Stimulated activated naive CD8-positive, alpha-beta T cell treated with anti-CD3 and anti-CD28 coated beads, Interleukin-15, amount 100 ng/mL, for 72 hours (primary cell): Measurements from ENCODE around the gene GDPD4.

ENCODE experiments used
- ATAC-seq: fragments of 150-1000 bp; cut with Tn5 transposase; 2 replicates; pipeline ENCODE4 v1.10.0; 2021; ENCODE audit warnings: mild to moderate bottlenecking, moderate library complexity
- DNase-seq, 2 donors: peaks; one replicate each; pipeline ENCODE4 v3.0.0; 2021 to 2022
- H3K27ac Mint-ChIP-seq, 2 donors: one replicate each; pipeline ENCODE4 v1.8.0; 2022; ENCODE audit warnings: mild to moderate bottlenecking in 2 of 2, mixed read lengths in 2 of 2, moderate library complexity in 2 of 2
- H3K27me3 Mint-ChIP-seq: one replicate; pipeline ENCODE4 v1.8.0; 2022; ENCODE audit warnings: mixed read lengths
- H3K4me1 Mint-ChIP-seq: one replicate; pipeline ENCODE4 v1.8.0; 2022; ENCODE audit warnings: mild to moderate bottlenecking, mixed read lengths
- H3K4me3 Mint-ChIP-seq, 2 donors: one replicate each; pipeline ENCODE4 v1.8.0; 2022; ENCODE audit warnings: mild to moderate bottlenecking in 2 of 2, mixed read lengths in 2 of 2, moderate library complexity in 1 of 2
- H3K9me3 Mint-ChIP-seq, 2 donors: one replicate each; pipeline ENCODE4 v1.8.0; 2022; ENCODE audit warnings: mixed read lengths in 2 of 2

Gene GDPD4

DNA sequence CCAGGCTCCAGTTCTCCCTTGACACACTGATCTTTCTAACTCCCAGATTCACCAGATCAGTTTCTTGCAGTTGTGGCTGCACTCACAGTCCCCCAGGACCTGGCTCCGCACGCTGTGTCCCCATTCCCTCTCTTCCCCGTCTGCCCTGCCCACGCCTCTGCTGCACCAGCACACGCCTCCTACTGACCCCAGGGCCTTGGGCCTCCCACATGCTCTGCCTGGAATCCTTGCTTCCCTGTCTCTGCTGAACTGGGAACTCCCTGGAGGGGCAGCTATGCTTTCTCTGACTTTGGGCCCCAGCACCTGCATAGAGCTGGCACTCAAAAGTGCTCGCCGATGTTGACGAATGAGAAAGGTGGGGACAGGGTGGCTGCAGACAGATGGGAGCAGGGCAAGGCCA is 104.5 kb downstream of the GDPD4 start:
- Mint-ChIP-seq H3K4me3 (no peak overlapping the region), H3K4me1 (peaks cover 6% of the 10 kb centered on the region), H3K9me3 (no peaks in the 10 kb centered on the region), H3K27me3 (no peaks in the 10 kb centered on the region), H3K27ac (peak overlapping the region in 1 of 2 donors; percentile 4)
- no peak for ATAC-seq
- DNase-seq, result no peak

DNA sequence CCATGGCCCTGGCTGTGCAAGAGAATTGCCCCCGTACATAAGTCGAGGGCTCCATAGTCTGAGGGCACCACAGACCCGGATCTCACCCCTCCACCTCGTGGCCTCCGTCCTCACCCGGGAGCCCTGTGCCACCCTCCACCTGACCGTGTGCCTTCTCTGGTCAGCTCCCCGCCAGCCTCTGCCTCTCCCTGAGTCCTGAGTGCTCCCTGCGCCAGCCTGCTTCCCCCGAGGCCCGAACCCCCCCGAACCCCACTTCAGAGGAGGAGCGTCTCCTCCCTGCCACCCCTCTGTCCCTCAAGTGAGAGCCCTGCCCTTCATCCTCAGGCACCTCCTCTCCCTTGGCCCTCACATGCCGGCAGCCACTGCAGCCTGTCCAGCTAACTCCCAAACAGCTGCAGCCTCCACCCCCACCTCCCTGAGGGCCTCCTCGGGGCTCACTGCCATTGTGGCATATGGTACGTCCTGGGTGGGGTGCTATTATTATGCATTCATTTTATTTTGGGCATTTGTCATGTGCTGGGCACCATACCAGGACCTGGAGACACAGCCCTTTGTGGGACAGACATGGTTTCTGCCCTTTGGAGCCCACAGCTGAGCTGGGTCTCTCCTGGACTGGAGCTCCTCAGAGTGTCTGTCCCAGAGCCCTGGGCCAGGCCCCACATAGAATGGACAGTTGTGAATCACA is 106.3 kb downstream of the GDPD4 start:
- Mint-ChIP-seq H3K27ac (no peak overlapping the region), H3K9me3 (no peaks in the 10 kb centered on the region)
- no peak for ATAC-seq

DNA sequence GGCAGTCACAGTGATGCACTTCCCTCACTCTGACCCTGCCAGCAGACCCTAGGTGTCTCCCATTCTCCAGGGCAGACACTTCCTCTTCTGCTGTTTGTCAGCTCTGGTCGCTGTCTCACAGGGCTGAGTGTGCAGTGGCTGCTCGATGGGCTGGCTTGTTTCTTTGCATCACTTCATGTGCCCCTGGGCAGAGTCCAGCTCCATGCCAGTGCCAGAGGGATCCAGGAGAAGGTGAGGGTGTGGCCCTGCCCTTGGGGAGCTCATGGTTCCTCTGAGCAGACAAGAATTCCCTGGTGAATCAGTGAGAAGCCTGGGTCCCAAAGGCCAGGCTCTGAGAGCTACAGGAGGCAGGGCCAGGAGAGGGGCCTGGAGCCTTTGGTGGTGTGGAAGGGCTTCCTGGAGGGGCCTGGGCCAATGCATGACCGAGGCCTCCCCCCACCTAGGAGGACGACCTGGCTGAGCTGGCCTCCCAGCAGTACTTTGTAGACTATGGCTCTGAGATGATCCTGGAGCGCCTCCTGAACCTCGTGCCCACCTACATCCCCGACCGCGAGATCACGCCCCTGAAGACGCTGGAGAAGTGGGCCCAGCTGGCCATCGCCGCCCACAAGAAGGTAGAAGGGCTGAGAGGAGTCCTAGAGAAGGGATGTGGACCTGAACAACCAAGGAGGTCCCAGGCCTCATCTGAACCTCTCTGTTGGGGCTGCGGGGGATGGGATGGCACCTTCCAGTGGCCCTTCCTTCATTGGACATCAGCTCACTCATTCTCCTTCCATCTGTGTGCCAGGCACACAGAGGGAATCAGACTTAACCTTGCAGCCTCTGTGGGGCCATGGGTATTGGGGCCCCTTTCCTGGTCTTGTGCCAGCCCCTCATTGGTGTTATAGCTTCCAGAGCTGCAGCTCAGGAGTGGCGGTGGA is 107.3 kb downstream of the GDPD4 start:
- Mint-ChIP-seq H3K27me3 (no peaks in the 10 kb centered on the region), H3K4me3 (no peak overlapping the region), H3K27ac (no peak overlapping the region), H3K4me1 (peaks cover 6% of the 10 kb centered on the region), H3K9me3 (no peaks in the 10 kb centered on the region)
- DNase-seq, result no peak
- ATAC-seq, result no peak

More for the DNA sequence above, 106.3 kb downstream of the GDPD4 start:
- DNase-seq, result no peak
- Mint-ChIP-seq H3K27me3 (no peaks in the 10 kb centered on the region), H3K4me3 (no peak overlapping the region), H3K4me1 (peaks cover 6% of the 10 kb centered on the region)

DNA sequence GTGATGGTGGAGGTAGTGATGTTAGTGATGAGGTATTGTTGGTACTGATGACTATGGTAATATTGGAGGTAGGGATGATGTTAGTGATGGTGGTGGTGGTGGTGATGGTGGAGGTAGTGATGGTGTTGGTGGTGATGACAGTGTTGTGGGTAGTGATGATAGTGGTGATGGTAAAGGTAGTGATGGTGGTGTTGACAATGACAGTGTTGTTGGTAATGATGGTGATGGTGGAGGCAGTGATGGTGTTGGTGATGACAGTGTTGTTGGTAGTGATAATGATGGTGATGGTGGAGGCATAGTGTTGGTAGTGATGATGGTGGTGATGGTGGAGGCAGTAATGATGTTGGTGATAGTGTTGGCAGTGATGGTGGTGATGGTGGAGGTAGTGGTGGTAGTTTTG is 108.3 kb downstream of the GDPD4 start:
- Mint-ChIP-seq H3K9me3 (no peaks in the 10 kb centered on the region), H3K4me3 (no peak overlapping the region), H3K4me1 (no peaks in the 10 kb centered on the region), H3K27ac (no peak overlapping the region), H3K27me3 (no peaks in the 10 kb centered on the region)
- ATAC-seq (no peak), DNase-seq (no peak)

DNA sequence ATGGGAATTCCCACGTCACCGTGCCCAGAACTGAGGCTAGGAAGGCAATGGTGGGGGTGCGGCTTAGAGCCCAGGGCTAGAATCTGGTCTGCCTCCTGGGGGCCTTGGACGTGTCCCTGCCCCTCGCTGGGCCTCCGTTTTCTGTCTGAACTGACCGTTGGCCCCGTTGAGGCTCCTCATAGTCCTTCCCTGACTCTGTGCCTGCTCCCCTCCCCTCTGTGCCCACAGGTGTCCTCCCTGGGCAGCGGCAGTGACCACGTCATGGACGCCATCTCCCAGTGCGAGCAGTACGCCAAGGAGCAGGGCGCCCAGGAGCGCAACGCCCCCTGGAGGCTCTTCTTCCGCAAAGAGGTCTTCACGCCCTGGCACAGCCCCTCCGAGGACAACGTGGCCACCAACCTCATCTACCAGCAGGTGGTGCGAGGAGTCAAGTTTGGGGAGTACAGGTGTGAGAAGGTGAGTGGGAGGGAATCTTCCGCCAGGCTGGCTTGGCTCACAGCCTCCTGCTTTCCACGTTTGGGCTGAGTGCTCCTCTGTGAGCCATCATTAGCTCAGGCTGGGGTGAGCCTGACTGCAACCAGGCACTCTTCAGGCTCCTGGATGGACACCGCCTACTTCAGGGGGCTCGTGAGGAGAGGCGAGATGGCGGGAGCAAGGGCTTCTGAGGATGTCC is 109.5 kb downstream of the GDPD4 start:
- DNase-seq, result peak; percentile 67 to 82
- Mint-ChIP-seq H3K4me1 (no peaks in the 10 kb centered on the region), H3K4me3 (peak overlapping the region; percentile 34 to 44), H3K27ac (peak overlapping the region in 1 of 2 donors; percentile 50), H3K27me3 (no peaks in the 10 kb centered on the region), H3K9me3 (no peaks in the 10 kb centered on the region)
- peak; percentile 85 for ATAC-seq

DNA sequence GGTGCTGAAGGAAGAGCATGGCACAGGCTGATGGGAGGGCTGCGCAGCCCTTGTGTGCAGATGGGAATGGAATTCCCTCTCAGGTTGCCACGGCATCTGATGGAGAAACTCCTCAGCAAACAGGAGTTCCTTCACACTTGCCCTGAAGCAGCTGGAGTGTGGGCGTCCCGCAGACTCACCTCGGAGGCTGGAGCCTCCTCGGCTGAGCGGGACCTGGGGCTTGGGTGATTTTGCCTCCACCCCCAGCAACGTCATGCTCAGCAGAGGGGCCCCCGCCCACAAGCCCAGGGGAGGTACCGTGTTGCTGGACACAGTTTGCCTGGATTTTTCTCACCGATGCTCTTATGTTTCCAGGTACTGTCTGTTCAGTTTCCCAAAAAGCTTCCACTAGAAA is 110.1 kb downstream of the GDPD4 start:
- no peaks in the 10 kb centered on the region for H3K4me1 Mint-ChIP-seq
- peak; percentile 2 for ATAC-seq
- H3K27ac Mint-ChIP-seq, result no peak overlapping the region

DNA sequence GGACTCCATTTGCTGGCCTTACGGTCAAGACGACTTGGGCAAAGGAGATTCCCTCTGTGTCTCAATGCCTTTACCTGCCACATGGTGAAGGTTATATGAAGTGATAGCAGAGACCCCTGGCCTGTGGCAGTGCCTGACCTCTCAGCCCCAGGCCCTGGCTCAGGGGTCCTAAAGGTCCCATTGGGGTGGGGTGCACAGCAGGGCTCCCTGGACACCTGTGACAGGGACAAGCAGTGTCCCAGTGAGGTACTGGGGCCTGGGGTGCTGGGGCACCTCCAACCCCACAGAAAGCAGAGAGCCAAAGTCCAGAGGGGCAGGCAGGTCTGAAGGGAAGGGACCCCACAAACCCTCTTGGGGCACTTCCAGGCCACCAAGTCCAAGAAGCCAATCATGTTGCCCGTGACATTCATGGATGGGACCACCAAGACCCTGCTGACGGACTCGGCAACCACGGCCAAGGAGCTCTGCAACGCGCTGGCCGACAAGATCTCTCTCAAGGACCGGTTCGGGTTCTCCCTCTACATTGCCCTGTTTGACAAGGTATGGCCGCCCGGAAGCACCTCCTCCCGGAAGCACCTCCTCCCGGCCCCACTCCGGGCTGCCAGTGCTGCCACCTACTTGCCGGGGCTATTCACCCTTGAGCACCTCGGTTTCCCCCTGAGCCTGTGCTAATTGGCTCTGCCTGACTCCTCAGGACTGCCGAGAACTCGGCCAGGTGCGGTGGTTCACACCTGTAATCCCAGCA is 111.0 kb downstream of the GDPD4 start:
- no peak overlapping the region for H3K4me3 Mint-ChIP-seq
- no peaks in the 10 kb centered on the region for H3K4me1 Mint-ChIP-seq
- H3K9me3 Mint-ChIP-seq, result no peaks in the 10 kb centered on the region
- no peaks in the 10 kb centered on the region for H3K27me3 Mint-ChIP-seq
- ATAC-seq, result no peak
- no peak overlapping the region for H3K27ac Mint-ChIP-seq
- DNase-seq, result no peak

More for the DNA sequence above, 110.1 kb downstream of the GDPD4 start:
- Mint-ChIP-seq H3K4me3 (no peak overlapping the region), H3K27me3 (no peaks in the 10 kb centered on the region), H3K9me3 (no peaks in the 10 kb centered on the region)
- DNase-seq, result no peak

DNA sequence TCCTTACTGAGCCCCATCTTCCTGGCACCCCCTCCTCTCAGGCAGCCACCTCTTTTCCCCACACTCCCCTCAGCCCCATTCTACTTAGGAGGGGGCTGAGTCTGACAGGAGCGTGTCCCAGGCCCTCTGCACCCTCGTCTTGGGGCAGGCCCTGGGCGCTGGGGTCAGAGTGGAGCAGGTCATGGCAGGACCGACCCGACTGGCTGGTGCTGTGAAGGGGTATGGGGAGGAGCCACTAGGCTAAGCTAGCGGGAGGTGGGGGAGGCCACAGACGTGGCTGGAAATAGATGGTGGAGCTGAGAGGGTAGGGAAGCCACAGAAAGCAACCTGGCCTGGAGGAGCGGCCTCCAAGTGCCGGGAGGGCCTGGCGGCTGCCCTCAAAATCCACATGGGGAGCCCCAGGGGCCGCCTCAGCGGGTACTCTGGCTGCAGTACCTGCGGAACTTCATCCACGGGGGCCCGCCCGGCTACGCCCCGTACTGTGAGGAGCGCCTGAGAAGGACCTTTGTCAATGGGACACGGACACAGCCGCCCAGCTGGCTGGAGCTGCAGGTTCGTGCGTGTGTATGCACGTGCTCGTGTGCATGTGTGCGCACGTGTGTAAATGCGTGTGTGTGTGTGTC is 111.8 kb downstream of the GDPD4 start:
- Mint-ChIP-seq H3K4me1 (no peaks in the 10 kb centered on the region), H3K27ac (no peak overlapping the region), H3K27me3 (no peaks in the 10 kb centered on the region), H3K4me3 (no peak overlapping the region), H3K9me3 (no peaks in the 10 kb centered on the region)
- ATAC-seq (peak; percentile 20), DNase-seq (no peak)

DNA sequence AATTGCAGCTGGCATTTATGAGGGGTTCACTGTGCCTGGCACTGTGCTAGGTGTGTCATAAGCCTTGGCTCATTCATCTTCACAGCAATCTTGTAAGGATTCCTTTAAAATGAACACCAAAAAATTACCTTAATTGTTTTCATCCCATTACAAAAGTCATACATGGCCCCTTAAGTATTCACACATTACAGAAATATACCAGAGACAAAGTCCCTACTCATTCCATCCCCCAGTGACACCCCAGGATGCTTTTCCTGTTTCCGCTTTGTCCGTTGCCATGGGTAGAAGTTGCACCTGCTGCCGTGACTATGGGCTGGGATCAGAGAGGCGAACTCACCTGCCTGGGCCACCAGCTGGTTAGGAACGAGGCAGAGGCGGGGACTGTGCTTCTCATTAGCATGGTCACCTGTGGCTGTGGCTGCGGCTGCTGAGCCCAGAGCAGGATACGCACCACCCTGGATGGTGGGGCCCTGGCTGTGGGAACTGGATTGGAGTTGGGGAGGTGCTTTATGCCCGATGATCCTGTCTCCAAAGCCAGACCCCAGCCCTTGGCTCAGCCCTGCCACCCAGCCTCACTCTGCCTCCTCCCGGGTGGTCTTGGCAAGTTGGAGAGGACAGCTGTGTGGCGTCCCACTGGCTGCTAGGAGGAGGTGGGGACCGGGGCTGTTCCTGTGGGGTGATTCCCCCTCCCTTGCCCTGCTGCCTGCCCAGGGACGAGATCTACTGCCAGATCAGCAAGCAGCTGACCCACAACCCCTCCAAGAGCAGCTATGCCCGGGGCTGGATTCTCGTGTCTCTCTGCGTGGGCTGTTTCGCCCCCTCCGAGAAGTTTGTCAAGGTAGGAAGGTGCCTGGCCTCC is 112.6 kb downstream of the GDPD4 start:
- DNase-seq (no peak), ATAC-seq (no peak)
- Mint-ChIP-seq H3K9me3 (no peaks in the 10 kb centered on the region), H3K4me1 (no peaks in the 10 kb centered on the region), H3K27ac (no peak overlapping the region), H3K27me3 (no peaks in the 10 kb centered on the region), H3K4me3 (no peak overlapping the region)

DNA sequence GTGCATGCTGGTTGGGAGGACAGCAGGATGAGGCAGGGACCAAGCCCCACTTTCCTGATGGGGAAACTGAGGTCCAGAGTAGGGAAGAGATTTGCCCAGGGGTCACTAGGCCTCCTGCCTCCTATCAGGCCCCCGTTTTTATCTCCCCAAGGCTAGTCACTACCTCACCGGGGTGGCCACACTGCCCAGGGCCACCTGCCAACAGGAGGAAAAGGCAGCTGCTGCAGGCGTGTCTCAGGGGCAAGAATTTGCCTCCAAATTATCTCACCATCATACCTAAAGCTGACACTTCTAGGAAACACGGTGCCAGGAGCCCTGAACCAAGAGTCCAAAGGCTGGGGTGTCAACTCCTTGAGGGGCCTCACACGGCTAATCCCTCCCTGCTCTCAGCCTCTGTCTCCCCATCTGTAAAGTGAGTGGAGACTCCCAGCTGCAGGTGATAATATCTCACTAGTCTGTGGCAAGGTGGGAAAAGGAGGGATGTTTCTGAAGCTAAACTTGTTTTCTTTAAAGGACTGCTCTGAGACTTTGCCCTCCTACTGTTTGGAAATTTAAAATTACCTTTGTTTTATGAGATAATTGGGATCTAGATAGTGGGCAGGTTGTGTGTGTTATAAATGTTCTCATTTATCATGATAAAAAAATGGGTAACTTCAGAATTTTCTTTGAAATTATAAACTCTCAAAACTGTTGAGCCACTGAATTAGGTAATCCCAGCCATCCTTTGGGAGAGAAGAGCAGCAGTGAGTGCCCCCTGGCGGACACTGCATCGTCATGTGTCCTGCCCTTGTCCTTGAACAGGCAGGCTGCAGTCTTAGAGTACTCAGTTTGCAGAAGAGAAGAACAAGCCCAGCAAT is 113.5 kb downstream of the GDPD4 start:
- H3K27me3 Mint-ChIP-seq, result no peaks in the 10 kb centered on the region
- no peak overlapping the region for H3K27ac Mint-ChIP-seq
- DNase-seq, result peak; percentile 60 to 70
- H3K4me3 Mint-ChIP-seq, result no peak overlapping the region
- peak; percentile 64 for ATAC-seq
- no peaks in the 10 kb centered on the region for H3K4me1 Mint-ChIP-seq
- H3K9me3 Mint-ChIP-seq, result no peaks in the 10 kb centered on the region

DNA sequence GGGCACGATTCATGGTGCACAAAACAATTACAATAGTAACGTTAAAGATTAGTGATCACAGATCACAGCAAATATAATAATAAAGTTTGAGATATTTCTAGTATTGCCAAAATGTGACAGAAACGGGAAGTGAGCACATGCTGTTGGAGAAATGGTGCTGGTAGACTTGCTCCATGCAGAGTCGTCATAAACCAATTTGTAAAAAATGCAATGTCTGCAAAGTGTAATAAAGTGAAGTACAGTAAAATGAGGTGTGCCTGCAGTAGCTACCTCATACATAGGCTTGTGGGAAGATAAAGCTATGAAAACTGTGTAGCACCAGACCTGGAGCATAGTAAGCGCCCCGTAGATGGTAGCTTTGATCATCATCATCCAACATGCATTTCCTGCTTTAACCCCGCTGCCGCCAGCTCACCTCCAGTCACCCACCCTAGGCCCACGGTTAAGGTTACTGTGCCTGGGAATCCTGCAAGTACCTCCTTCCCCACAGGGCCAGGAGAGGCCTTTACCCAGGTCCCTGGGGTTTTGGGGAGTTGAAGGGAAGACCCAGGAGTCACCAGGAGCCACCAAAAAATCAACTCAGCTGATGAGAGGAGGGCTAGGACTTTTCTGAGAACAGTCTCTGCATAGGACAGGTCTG is 114.3 kb downstream of the GDPD4 start:
- Mint-ChIP-seq H3K4me1 (no peaks in the 10 kb centered on the region), H3K27me3 (no peaks in the 10 kb centered on the region), H3K9me3 (no peaks in the 10 kb centered on the region), H3K27ac (peak overlapping the region in 1 of 2 donors; percentile 22), H3K4me3 (no peak overlapping the region)
- DNase-seq (no peak), ATAC-seq (no peak)

DNA sequence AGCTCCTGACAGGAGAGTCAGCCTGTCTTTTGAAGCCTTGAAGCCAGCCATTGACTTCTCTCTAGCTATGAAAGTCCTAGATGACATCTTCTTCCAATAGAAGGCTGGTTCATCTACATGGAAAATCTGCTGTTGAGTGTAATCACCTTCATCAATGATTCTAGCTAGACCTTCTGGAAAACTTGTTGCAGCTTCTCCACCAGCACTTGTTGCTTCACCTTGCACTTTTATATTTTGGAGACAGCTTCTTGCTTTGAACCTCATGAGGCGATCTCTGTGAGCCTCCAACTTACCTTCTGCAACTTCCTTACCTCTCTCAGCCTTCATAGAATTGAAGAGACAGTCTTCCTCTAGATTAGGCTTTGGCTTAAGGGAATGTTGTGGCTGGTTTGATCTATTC is 115.2 kb downstream of the GDPD4 start:
- Mint-ChIP-seq H3K4me3 (no peak overlapping the region), H3K9me3 (no peaks in the 10 kb centered on the region), H3K27me3 (no peaks in the 10 kb centered on the region), H3K27ac (peak overlapping the region; percentile 5 to 74), H3K4me1 (no peaks in the 10 kb centered on the region)
- no peak for ATAC-seq
- no peak for DNase-seq
